HG03439 (cell line): Measurements from ENCODE around the gene VHLL.

ENCODE experiments used
- ATAC-seq: cut with Tn5 transposase; IDR thresholded peaks from one replicate; pipeline ENCODE4 v1.9.1; 2021; ENCODE audit warnings: mild to moderate bottlenecking, moderate library complexity; ENCODE audit not compliant: unreplicated experiment

The VHLL gene

GRCh38 chr1:156257711-156258110 lies 41.4 kb downstream of the VHLL start:
- ATAC-seq: no peak

DNA sequence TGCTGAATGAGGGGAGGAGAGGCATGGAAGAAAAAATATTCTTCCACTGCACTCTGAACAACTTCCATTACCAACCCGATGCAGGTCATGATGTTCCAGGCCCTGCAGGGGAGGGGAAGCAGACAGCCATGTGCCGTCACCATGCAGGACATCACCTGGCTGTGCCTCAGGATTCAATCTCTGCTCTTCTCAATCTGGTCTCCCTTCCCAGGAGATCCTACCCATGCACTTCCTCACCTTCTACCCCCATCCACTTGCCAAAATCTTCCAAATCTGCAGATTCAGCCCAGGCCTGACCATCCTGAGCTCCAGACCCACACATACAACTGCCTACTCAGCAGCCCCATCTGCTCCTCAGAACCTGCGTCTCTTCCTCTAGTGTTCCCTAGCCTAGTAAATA lies 45.5 kb downstream of the VHLL start:
- no peak for ATAC-seq

DNA sequence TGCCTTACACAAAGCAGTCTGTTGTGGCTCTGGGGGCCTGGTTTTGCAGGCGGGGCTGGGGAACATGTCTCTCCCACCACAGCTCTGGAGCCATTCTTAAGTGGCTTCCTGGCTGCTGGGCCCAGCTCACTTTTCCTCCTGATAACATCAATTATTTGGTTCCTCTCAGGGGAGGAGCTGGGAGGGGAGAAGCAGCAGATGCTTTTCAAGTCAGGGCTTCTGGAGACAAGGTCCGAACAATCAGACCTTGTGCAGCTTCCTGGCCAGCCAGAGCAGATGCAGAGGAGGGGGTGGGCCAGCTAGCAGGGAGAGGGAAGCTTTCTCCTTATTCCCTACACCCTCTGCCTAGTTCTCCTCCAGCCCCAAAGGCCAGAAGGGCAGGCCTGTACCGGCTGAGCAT lies 47.6 kb downstream of the VHLL start:
- ATAC-seq: no peak

DNA sequence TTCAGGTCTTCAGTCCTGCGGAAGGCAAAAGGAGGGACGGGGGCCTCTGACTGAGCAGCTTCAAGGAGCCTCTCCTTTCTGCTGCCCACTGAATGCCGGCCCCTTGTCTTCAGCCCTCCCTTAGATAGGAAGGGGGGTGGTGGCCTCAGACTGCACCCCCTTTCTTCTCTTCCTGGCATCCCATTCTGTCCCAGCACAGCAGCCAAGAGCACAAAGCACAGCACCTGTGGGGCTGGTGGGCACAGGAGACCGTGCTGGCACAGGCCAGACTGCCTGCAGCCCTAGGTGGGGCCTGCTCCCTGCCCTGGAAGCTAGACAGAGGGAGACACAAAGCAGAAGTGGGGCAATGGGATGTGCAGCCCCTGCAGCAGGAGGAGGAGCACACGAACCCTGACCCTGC lies 49.5 kb downstream of the VHLL start:
- ATAC-seq: no peak
